SK-N-SH treated with all-trans-retinoic acid at 6 μM for 48 hours (cell line): ENCODE data around the gene DFFB.

Experiments
- ATAC-seq: fragments of 200-7000 bp; cut with Tn5 transposase; 3 replicates; pipeline ENCODE4 v1.9.1; 2020; ENCODE audit warnings: mild to moderate bottlenecking, moderate library complexity
- ARNTL ChIP-seq: fragments of 450-650 bp; formaldehyde crosslinking; IDR thresholded peaks from 2 replicates; pipeline ENCODE4 v1.5.0; 2020; ENCODE audit warnings: low read depth, mild to moderate bottlenecking, moderate library complexity, borderline replicate concordance
- BACH2 ChIP-seq: fragments of 250-450 bp; sonication (Bioruptor Pico); IDR thresholded peaks from 2 replicates; pipeline ENCODE4 v1.9.0; 2021; ENCODE audit warnings: mild to moderate bottlenecking, borderline replicate concordance
- CSDC2 ChIP-seq: fragments of 250-450 bp; sonication (Bioruptor Pico); IDR thresholded peaks from 2 replicates; pipeline ENCODE4 v1.5.0; 2020; ENCODE audit warnings: mild to moderate bottlenecking, moderate library complexity
- GLIS3 ChIP-seq: fragments of 250-450 bp; sonication (Bioruptor Pico); IDR thresholded peaks from 2 replicates; pipeline ENCODE4 v1.5.0; 2020; ENCODE audit warnings: mild to moderate bottlenecking, moderate library complexity
- ISL1 ChIP-seq: fragments of 250-450 bp; sonication (Bioruptor Pico); IDR thresholded peaks from 2 replicates; pipeline ENCODE4 v2.1.2; 2022; ENCODE audit warnings: mild to moderate bottlenecking, moderate library complexity
- OSR1 ChIP-seq: fragments of 250-450 bp; sonication (Bioruptor Pico); IDR thresholded peaks from 2 replicates; pipeline ENCODE4 v1.8.0; 2022; ENCODE audit warnings: moderate library complexity, mild to moderate bottlenecking, inconsistent platforms
- PPARA ChIP-seq: fragments of 250-450 bp; sonication (Bioruptor Pico); IDR thresholded peaks from 2 replicates; pipeline ENCODE4 v1.5.0; 2020; ENCODE audit warnings: mild to moderate bottlenecking, borderline replicate concordance
- RARB ChIP-seq: fragments of 250-450 bp; sonication (Bioruptor Pico); IDR thresholded peaks from 2 replicates; pipeline ENCODE4 v1.8.0; 2021; ENCODE audit warnings: mild to moderate bottlenecking, moderate library complexity
- SNAI2 ChIP-seq: fragments of 250-450 bp; sonication (Bioruptor Pico); IDR thresholded peaks from 2 replicates; pipeline ENCODE4 v1.5.0; 2020; ENCODE audit warnings: mild to moderate bottlenecking, moderate library complexity
- TCF4 ChIP-seq: fragments of 250-450 bp; sonication (Bioruptor Pico); IDR thresholded peaks from 2 replicates; pipeline ENCODE4 v1.8.0; 2021; ENCODE audit warnings: mild to moderate bottlenecking, moderate library complexity, borderline replicate concordance
- TOX ChIP-seq: fragments of 250-450 bp; sonication (Bioruptor Pico); IDR thresholded peaks from 2 replicates; pipeline ENCODE4 v1.8.0; 2021; ENCODE audit warnings: mild to moderate bottlenecking, moderate library complexity, borderline replicate concordance
- ZC3H10 ChIP-seq: fragments of 250-450 bp; sonication (Bioruptor Pico); IDR thresholded peaks from 2 replicates; pipeline ENCODE4 v1.5.1; 2021; ENCODE audit warnings: mild to moderate bottlenecking, moderate library complexity
- ZFP3 ChIP-seq: fragments of 250-450 bp; sonication (Bioruptor Pico); IDR thresholded peaks from 2 replicates; pipeline ENCODE4 v1.5.0; 2020; ENCODE audit warnings: mild to moderate bottlenecking, moderate library complexity
- ZFP30 ChIP-seq: fragments of 450-650 bp; formaldehyde crosslinking; IDR thresholded peaks from 2 replicates; pipeline ENCODE4 v1.5.0; 2022; ENCODE audit warnings: mild to moderate bottlenecking, moderate library complexity
- ZNF565 ChIP-seq: fragments of 450-650 bp; formaldehyde crosslinking; conservative IDR thresholded peaks from 2 replicates; pipeline ENCODE4 v1.5.0; 2020; ENCODE audit warnings: low read depth, mild to moderate bottlenecking, moderate library complexity
- ZNF70 ChIP-seq: fragments of 450-650 bp; formaldehyde crosslinking; IDR thresholded peaks from 2 replicates; pipeline ENCODE4 v1.5.0; 2020; ENCODE audit warnings: mild to moderate bottlenecking, moderate library complexity
- ZNF8 ChIP-seq: fragments of 450-650 bp; formaldehyde crosslinking; IDR thresholded peaks from 2 replicates; pipeline ENCODE4 v1.5.0; 2020; ENCODE audit warnings: mild to moderate bottlenecking, moderate library complexity
- TF ChIP-seq, protein P1 (sequence below): fragments of 250-450 bp; sonication (Bioruptor Pico); IDR thresholded peaks from 2 replicates; pipeline ENCODE4 v1.5.1; 2021; ENCODE audit warnings: mild to moderate bottlenecking, moderate library complexity
- TF ChIP-seq, protein P2 (sequence below): fragments of 250-450 bp; sonication (Bioruptor Pico); IDR thresholded peaks from 2 replicates; pipeline ENCODE4 v1.5.0; 2020; ENCODE audit warnings: mild to moderate bottlenecking, moderate library complexity
- TF ChIP-seq, protein P3 (sequence below): fragments of 250-450 bp; sonication (Bioruptor Pico); IDR thresholded peaks from 2 replicates; pipeline ENCODE4 v1.8.0; 2021; ENCODE audit warnings: low read depth, mild to moderate bottlenecking, moderate library complexity, borderline replicate concordance
- TF ChIP-seq, protein P4 (sequence below): fragments of 250-450 bp; sonication (Bioruptor Pico); IDR thresholded peaks from 2 replicates; pipeline ENCODE4 v1.8.0; 2020; ENCODE audit warnings: mild to moderate bottlenecking, moderate library complexity, borderline replicate concordance

Gene DFFB

DNA sequence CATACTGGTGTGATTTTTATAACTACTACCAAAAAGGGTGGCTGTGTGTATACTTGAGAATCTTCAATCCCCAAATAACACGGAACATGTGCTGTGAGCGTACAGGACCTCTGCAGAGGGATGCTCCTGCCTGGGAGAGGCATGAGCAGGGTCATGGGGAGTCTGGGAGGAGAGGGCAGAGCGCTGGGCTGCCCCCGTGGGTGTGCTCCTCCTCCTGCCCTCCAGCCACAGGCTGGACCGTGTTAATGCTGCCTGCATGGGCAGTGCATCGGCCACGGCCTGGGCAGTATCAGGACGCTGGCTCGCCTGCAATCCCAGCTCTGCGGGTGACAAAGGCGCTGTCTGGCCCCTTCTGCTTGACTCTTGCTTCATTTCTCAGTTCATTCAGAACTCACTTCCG lies 6.4 kb upstream of the DFFB start:
- TF ChIP-seq RARB (CRISPR knock-in tag) (no peak), TOX (CRISPR knock-in tag) (no peak)
- TF ChIP-seq, protein P1, sequence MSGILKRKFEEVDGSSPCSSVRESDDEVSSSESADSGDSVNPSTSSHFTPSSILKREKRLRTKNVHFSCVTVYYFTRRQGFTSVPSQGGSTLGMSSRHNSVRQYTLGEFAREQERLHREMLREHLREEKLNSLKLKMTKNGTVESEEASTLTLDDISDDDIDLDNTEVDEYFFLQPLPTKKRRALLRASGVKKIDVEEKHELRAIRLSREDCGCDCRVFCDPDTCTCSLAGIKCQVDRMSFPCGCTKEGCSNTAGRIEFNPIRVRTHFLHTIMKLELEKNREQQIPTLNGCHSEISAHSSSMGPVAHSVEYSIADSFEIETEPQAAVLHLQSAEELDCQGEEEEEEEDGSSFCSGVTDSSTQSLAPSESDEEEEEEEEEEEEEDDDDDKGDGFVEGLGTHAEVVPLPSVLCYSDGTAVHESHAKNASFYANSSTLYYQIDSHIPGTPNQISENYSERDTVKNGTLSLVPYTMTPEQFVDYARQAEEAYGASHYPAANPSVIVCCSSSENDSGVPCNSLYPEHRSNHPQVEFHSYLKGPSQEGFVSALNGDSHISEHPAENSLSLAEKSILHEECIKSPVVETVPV (CRISPR knock-in tag), result no peak

DNA sequence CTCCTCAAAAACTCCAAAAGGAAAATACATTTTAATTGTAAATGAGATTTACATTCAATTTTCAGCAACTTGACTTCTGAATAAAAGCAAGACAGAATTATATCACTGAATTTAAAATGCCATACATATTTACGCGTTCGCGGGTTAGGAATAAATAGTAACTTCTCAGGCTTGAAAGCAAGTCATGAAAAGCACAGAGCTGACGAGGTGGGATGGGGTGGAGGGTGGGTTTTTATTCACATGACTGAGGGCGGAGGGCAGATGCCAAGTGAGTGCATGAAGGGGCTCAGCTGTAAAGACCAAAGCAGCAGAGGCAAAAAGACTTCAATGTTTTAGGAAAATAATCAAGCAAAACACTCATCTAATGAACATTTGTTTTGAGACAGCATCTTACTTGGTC lies 6.0 kb upstream of the DFFB start:
- TF ChIP-seq, protein P1 (CRISPR knock-in tag), result no peak
- no peak for TF ChIP-seq ZFP30 (CRISPR knock-in tag)
- TF ChIP-seq ARNTL (CRISPR knock-in tag), result no peak
- TF ChIP-seq ZC3H10, result no peak
- no peak for TF ChIP-seq ISL1 (CRISPR knock-in tag)
- no peak for TF ChIP-seq OSR1 (CRISPR knock-in tag)
- TF ChIP-seq BACH2 (CRISPR knock-in tag), result no peak
- no peak for TF ChIP-seq GLIS3 (CRISPR knock-in tag)
- TF ChIP-seq, protein P2, sequence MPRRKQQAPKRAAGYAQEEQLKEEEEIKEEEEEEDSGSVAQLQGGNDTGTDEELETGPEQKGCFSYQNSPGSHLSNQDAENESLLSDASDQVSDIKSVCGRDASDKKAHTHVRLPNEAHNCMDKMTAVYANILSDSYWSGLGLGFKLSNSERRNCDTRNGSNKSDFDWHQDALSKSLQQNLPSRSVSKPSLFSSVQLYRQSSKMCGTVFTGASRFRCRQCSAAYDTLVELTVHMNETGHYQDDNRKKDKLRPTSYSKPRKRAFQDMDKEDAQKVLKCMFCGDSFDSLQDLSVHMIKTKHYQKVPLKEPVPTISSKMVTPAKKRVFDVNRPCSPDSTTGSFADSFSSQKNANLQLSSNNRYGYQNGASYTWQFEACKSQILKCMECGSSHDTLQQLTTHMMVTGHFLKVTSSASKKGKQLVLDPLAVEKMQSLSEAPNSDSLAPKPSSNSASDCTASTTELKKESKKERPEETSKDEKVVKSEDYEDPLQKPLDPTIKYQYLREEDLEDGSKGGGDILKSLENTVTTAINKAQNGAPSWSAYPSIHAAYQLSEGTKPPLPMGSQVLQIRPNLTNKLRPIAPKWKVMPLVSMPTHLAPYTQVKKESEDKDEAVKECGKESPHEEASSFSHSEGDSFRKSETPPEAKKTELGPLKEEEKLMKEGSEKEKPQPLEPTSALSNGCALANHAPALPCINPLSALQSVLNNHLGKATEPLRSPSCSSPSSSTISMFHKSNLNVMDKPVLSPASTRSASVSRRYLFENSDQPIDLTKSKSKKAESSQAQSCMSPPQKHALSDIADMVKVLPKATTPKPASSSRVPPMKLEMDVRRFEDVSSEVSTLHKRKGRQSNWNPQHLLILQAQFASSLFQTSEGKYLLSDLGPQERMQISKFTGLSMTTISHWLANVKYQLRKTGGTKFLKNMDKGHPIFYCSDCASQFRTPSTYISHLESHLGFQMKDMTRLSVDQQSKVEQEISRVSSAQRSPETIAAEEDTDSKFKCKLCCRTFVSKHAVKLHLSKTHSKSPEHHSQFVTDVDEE (CRISPR knock-in tag), result no peak
- TF ChIP-seq CSDC2 (CRISPR knock-in tag), result no peak
- TF ChIP-seq PPARA (CRISPR knock-in tag), result no peak
- no peak for TF ChIP-seq ZNF8 (CRISPR knock-in tag)
- TF ChIP-seq TCF4 (CRISPR knock-in tag), result no peak
- TF ChIP-seq, protein P3, sequence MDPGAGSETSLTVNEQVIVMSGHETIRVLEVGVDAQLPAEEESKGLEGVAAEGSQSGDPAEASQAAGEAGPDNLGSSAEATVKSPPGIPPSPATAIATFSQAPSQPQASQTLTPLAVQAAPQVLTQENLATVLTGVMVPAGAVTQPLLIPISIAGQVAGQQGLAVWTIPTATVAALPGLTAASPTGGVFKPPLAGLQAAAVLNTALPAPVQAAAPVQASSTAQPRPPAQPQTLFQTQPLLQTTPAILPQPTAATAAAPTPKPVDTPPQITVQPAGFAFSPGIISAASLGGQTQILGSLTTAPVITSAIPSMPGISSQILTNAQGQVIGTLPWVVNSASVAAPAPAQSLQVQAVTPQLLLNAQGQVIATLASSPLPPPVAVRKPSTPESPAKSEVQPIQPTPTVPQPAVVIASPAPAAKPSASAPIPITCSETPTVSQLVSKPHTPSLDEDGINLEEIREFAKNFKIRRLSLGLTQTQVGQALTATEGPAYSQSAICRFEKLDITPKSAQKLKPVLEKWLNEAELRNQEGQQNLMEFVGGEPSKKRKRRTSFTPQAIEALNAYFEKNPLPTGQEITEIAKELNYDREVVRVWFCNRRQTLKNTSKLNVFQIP (CRISPR knock-in tag), result no peak
- TF ChIP-seq SNAI2 (CRISPR knock-in tag), result no peak
- no peak for TF ChIP-seq ZNF565
- TF ChIP-seq TOX (CRISPR knock-in tag), result no peak
- no peak for TF ChIP-seq ZNF70
- no peak for TF ChIP-seq ZFP3
- TF ChIP-seq, protein P4, sequence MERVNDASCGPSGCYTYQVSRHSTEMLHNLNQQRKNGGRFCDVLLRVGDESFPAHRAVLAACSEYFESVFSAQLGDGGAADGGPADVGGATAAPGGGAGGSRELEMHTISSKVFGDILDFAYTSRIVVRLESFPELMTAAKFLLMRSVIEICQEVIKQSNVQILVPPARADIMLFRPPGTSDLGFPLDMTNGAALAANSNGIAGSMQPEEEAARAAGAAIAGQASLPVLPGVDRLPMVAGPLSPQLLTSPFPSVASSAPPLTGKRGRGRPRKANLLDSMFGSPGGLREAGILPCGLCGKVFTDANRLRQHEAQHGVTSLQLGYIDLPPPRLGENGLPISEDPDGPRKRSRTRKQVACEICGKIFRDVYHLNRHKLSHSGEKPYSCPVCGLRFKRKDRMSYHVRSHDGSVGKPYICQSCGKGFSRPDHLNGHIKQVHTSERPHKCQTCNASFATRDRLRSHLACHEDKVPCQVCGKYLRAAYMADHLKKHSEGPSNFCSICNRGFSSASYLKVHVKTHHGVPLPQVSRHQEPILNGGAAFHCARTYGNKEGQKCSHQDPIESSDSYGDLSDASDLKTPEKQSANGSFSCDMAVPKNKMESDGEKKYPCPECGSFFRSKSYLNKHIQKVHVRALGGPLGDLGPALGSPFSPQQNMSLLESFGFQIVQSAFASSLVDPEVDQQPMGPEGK (CRISPR knock-in tag), result no peak
- TF ChIP-seq, all 23 proteins: peak for 0
- ATAC-seq, result no peak

More for the DNA sequence above, 6.4 kb upstream of the DFFB start:
- ATAC-seq, result no peak

DNA sequence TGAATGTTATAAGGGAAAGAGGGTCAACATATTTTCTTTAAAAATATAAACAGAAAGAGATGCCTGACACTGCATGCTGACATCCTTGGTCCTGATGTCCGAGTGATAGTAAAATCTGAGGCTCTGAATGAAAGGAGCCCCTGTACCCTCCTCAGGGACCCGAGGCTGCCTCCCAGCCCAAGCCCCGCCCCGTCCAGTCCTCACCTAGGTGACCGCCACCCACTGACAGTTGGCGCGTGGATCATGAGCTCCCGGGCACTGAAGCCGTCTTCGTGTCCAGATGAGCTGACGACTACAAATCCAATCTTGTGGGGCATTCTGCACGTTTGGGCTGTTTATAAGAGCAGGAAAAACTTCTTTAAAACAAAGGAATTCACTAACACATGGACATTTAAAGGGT lies 5.2 kb upstream of the DFFB start:
- no peak for ATAC-seq
- TF ChIP-seq, protein P2 (CRISPR knock-in tag), result no peak
